22Rv1 (cell line): Measurements from ENCODE around the gene PRR5.

Source experiments
- H3K27ac ChIP-seq: fragments of 450-650 bp; 2 replicates; pipeline ENCODE4 v1.5.1; 2017
- ZFX ChIP-seq: fragments of 450-650 bp; IDR thresholded peaks from 2 replicates; pipeline ENCODE4 v1.6.1; 2017; ENCODE audit warnings: antibody characterized with exemption, borderline replicate concordance
- TF ChIP-seq, protein P1 (sequence below): fragments of 450-650 bp; IDR thresholded peaks from 2 replicates; pipeline ENCODE4 v1.5.1; 2017; ENCODE audit warnings: mild to moderate bottlenecking

PRR5 gene

DNA sequence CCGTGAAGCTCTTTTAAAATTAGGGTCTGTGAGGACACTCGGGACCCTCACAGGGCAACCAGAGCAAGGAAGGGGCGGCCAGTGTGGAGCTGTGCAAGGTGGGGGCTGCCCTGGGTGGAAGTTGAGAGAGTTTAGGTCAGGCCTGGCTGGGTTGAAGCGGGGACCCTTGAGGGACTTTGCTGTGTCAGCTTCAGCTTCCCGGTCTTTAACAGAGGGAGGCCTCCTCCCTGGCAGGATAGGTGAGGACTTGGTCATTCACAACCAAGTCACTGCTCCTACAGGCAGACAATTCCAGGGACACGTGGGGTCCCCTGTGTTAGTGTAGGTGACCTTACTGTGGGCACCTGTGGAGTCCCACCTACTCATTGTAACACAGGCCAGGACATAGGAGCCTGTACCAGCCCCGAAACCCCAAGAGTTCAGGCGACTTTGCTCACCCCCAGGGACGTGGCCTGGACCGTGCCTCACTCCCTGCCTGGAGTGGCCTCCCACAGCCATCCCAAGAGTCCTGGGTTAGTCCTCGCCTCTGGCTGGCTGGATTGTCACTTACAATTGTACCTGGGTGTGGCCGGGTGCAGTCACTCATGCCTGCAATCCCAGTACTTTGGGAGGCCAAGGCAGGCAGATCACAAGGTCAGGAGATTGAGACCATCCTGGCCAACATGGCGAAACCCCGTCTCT, 31.6 kb downstream of the PRR5 start:
- TF ChIP-seq ZFX = no peak
- TF ChIP-seq, protein P1, sequence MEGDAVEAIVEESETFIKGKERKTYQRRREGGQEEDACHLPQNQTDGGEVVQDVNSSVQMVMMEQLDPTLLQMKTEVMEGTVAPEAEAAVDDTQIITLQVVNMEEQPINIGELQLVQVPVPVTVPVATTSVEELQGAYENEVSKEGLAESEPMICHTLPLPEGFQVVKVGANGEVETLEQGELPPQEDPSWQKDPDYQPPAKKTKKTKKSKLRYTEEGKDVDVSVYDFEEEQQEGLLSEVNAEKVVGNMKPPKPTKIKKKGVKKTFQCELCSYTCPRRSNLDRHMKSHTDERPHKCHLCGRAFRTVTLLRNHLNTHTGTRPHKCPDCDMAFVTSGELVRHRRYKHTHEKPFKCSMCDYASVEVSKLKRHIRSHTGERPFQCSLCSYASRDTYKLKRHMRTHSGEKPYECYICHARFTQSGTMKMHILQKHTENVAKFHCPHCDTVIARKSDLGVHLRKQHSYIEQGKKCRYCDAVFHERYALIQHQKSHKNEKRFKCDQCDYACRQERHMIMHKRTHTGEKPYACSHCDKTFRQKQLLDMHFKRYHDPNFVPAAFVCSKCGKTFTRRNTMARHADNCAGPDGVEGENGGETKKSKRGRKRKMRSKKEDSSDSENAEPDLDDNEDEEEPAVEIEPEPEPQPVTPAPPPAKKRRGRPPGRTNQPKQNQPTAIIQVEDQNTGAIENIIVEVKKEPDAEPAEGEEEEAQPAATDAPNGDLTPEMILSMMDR = no peak
- no peak overlapping the region for H3K27ac ChIP-seq

- TF ChIP-seq, protein P1 = no peak
- no peak for TF ChIP-seq ZFX
- no peak overlapping the region for H3K27ac ChIP-seq
Measured at GRCh38 chr22:44734278-44734677, 32.3 kb downstream of the PRR5 start.

- TF ChIP-seq, protein P1 = no peak
- no peak for TF ChIP-seq ZFX
Measured at GRCh38 chr22:44734801-44735517, 33.0 kb downstream of the PRR5 start.

GRCh38 chr22:44735518-44736428, 33.8 kb downstream of the PRR5 start:
- no peak overlapping the region for H3K27ac ChIP-seq
- TF ChIP-seq, protein P1 = peak; percentile 96
- no peak for TF ChIP-seq ZFX

More at GRCh38 chr22:44734801-44735517, 33.0 kb downstream of the PRR5 start:
- no peak overlapping the region for H3K27ac ChIP-seq

GRCh38 chr22:44736581-44737405, 34.8 kb downstream of the PRR5 start:
- no peak overlapping the region for H3K27ac ChIP-seq
- TF ChIP-seq, protein P1 = no peak

DNA sequence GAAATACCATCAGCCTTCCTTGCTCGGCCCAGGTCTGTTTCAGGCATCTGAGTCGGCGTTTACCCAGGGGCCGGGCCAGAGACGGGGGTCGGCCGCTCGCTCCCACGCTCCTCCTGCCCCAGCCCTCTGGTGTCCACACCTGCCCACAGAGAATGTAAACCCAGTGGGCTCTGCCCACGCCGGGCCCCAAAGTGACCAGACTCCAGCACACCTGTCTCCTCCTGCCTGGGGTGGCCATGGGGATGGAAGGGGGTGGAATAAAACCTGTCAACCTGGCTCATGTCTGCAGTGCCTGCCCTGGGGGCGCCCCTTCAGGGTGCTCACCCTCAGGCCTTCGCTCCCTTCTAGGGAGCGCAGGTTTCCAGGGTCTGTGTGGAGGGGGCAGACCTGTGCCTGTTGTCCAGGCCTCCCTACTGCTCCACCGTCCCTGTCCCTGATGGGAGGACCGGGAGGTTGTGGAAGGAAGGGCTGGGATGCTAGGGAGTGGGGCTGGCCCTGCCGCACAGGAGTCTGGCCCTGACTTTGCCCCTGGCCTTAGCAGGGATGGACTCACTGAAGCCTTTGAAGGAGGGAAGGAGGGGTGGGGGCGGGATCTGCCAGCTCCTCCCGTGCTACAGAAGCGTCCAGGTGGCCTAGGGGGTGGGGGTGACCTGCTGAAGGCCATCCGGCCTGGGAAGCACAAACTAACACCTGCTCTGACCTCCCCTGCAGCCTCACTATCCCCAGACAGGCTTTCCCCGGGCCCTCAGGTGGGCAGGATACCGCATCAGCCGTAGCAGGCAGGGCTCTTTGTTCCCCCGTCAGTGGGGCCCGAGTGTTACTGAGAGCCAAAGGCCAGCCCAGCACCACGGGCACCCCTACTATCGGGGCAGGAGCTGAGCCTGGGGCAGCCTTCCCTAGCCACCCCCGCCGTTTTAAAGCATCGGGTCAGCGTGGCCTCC, 35.7 kb downstream of the PRR5 start:
- no peak overlapping the region for H3K27ac ChIP-seq
- no peak for TF ChIP-seq ZFX
- TF ChIP-seq, protein P1 = no peak
